Endothelial cell of umbilical vein (primary cell): Measurements from ENCODE around the gene PEMT. TPM values are rescaled to one million over a fixed set of nuclear protein-coding genes. Genes with fewer than 3 reads are reported as not detected.

Experiments used
- BruUV-seq: library from RNA; stranded (reverse); fragments of 400-500 nt; replicated peaks from 2 replicates; lab custom pipeline; 2021; lab: Mats Ljungman, UMichigan
- CTCF ChIA-PET: fragments of 300-600, 350-600 bp; sonication (Branson Sonifier 250); formaldehyde crosslinking; loops from one replicate; lab custom pipeline; 2021; ENCODE audit warnings: antibody characterized with exemption, inconsistent platforms; lab: Charles Lee
- POLR2A ChIA-PET: fragments of 300-600, 350-600 bp; sonication (Branson Sonifier 250); formaldehyde crosslinking; loops from one replicate; lab custom pipeline; 2021; ENCODE audit warnings: antibody characterized with exemption, inconsistent platforms; lab: Charles Lee
- DNase-seq: peaks from one replicate; pipeline ENCODE4 v3.0.0-alpha.2; 2011; ENCODE audit warnings: low read depth, low spot score
- FAIRE-seq: peaks from 2 replicates; lab custom pipeline; 2011; peaks lifted over from hg19 to GRCh38; lab: Jason Lieb, UNC
- H2AFZ ChIP-seq: 2 replicates; pipeline ENCODE4 v1.6.0; 2012; ENCODE audit warnings: low read depth, low read length, control low read depth, inconsistent platforms
- H3K27ac ChIP-seq: 2 replicates; pipeline ENCODE4 v1.5.1; 2011; ENCODE audit warnings: low read depth, mild to moderate bottlenecking, control low read depth, low read length, moderate library complexity; ENCODE audit not compliant: insufficient read depth
- H3K27me3 ChIP-seq, 2 experiments: 2 replicates each; pipeline versions ENCODE4 v1.6.0 to v1.6.1; 2011; ENCODE audit warnings: low read length in 2 of 2, mixed read lengths in 1 of 2; ENCODE audit not compliant: control insufficient read depth in 2 of 2, insufficient read depth in 2 of 2
- H3K36me3 ChIP-seq, 2 experiments: 2 replicates in 1 of 2; 3 replicates in 1 of 2; pipeline ENCODE4 v1.5.1; 2011; ENCODE audit warnings: low read length in 2 of 2, mild to moderate bottlenecking in 1 of 2, moderate library complexity in 1 of 2; ENCODE audit not compliant: control insufficient read depth in 2 of 2, insufficient read depth in 2 of 2; ENCODE audit errors: extremely low read depth in 1 of 2
- H3K4me1 ChIP-seq: 3 replicates; pipeline ENCODE4 v1.5.1; 2011; ENCODE audit warnings: mild to moderate bottlenecking, low read length; ENCODE audit not compliant: control insufficient read depth, insufficient read depth; ENCODE audit errors: extremely low read depth
- H3K4me2 ChIP-seq: 2 replicates; pipeline ENCODE4 v1.6.1; 2011; ENCODE audit warnings: low read length, control low read depth, mixed read lengths; ENCODE audit not compliant: insufficient read depth
- H3K4me3 ChIP-seq, 3 experiments: fragments of 200-600 bp in 1 of 3; sonication (generic), shearing (Covaris generic) in 1 of 3; replicated peaks in 1 of 3; 2 replicates each; pipeline ENCODE4 v1.5.1; 2011 to 2016; ENCODE audit warnings: control low read depth in 3 of 3, low read length in 3 of 3, mild to moderate bottlenecking in 2 of 3, inconsistent platforms in 1 of 3, low read depth in 1 of 3, moderate library complexity in 1 of 3; ENCODE audit not compliant: insufficient read depth in 1 of 3
- H3K79me2 ChIP-seq: 2 replicates; pipeline ENCODE4 v1.6.0; 2012; ENCODE audit warnings: low read length, inconsistent platforms; ENCODE audit not compliant: control insufficient read depth, insufficient read depth
- H3K9ac ChIP-seq: replicated peaks from 2 replicates; pipeline ENCODE3; 2011; ENCODE audit warnings: low read length, control low read depth; ENCODE audit not compliant: insufficient read depth; ENCODE audit errors: extremely low read depth
- H3K9me1 ChIP-seq: replicated peaks from 3 replicates; pipeline ENCODE4 v1.6.0; 2011; ENCODE audit warnings: mild to moderate bottlenecking, low read length; ENCODE audit not compliant: control insufficient read depth, insufficient read depth; ENCODE audit errors: extremely low read depth
- H3K9me3 ChIP-seq: replicated peaks from 2 replicates; pipeline ENCODE4 v1.5.1; 2012; ENCODE audit warnings: low read length, inconsistent platforms; ENCODE audit not compliant: control insufficient read depth, insufficient read depth
- H4K20me1 ChIP-seq: replicated peaks from 2 replicates; pipeline ENCODE3; 2011; ENCODE audit warnings: mild to moderate bottlenecking, low read length; ENCODE audit not compliant: control insufficient read depth, insufficient read depth; ENCODE audit errors: extremely low read depth
- EZH2 ChIP-seq: IDR thresholded peaks from 2 replicates; pipeline ENCODE4 v1.6.1; 2012; ENCODE audit warnings: borderline replicate concordance, low read depth, mild to moderate bottlenecking, moderate library complexity, low read length, inconsistent platforms; ENCODE audit not compliant: severe bottlenecking
- FOS ChIP-seq: IDR thresholded peaks from 2 replicates; pipeline ENCODE4 v1.6.1; 2011; ENCODE audit warnings: mild to moderate bottlenecking, low read length, moderate library complexity, borderline replicate concordance; ENCODE audit not compliant: insufficient read depth
- GATA2 ChIP-seq: IDR thresholded peaks from 2 replicates; pipeline ENCODE4 v1.7.0; 2011; ENCODE audit warnings: low read depth, mild to moderate bottlenecking, moderate library complexity, mixed read lengths, low read length; ENCODE audit not compliant: insufficient read length, insufficient read depth
- JUN ChIP-seq: IDR thresholded peaks from 2 replicates; pipeline ENCODE4 v1.6.1; 2011; ENCODE audit warnings: borderline replicate concordance, low read depth; ENCODE audit not compliant: insufficient read length, insufficient read depth
- MYC ChIP-seq: IDR thresholded peaks from one replicate; pipeline ENCODE4 v1.6.1; 2011; ENCODE audit warnings: mild to moderate bottlenecking, low read depth, low read length
- POLR2A ChIP-seq: IDR thresholded peaks from 2 replicates; pipeline ENCODE4 v1.6.1; 2012; ENCODE audit warnings: low read depth, mild to moderate bottlenecking, control low read depth, low read length
- POLR2AphosphoS5 ChIP-seq: IDR thresholded peaks from 2 replicates; pipeline ENCODE4 v1.6.1; 2012; ENCODE audit warnings: low read depth, mild to moderate bottlenecking, control low read depth, low read length, moderate library complexity; ENCODE audit not compliant: insufficient read depth
- dilution Hi-C: fragments of 300-500 bp; cut with MboI; formaldehyde crosslinking; loops from one replicate; pipeline ENCODE4 v1.15.0; 2019; ENCODE audit warnings: low sequenced_read_pairs; ENCODE audit not compliant: extremely low pct_ligation_motif_present
- intact Hi-C: fragments of 100-400 bp; cut with micrococcal nuclease; formaldehyde crosslinking; loops from one replicate; pipeline ENCODE4 v1.10.0; 2022
- polyA plus RNA-seq, 4 experiments: library from polyadenylated mRNA; depleted of rRNA in 3 of 4; stranded (reverse) in 3 of 4; unstranded in 1 of 4; fragments of >200 nt; gene quantifications; 2 replicates each; pipeline versions ENCODE4 v1.2.1 to v1.2.3, GENCODE V29; 2011 to 2012; ENCODE audit warnings: missing spikeins in 1 of 4
- total RNA-seq: library from RNA; stranded (reverse); gene quantifications from 2 replicates; pipeline ENCODE4 v1.2.3, GENCODE V29; 2021
- TF ChIP-seq, protein P1 (sequence below): IDR thresholded peaks from 2 replicates; pipeline ENCODE4 v1.6.1; 2011; ENCODE audit not compliant: insufficient read depth, insufficient read length
- TF ChIP-seq, protein P2 (sequence below), 2 donors: IDR thresholded peaks; 1 replicate in 1 of 2; 2 replicates in 1 of 2; pipeline ENCODE4 v1.5.1; 2011; ENCODE audit warnings: low read length in 2 of 2, mild to moderate bottlenecking in 2 of 2, moderate library complexity in 2 of 2, control low read depth in 1 of 2, inconsistent platforms in 1 of 2, low read depth in 1 of 2; ENCODE audit not compliant: insufficient read depth in 1 of 2; ENCODE audit errors: extremely low read depth in 1 of 2

PEMT gene
- total and polyA plus RNA-seq, 2 donors (not counting 3 experiments of a cell fraction or from before 2014, with no cell fraction given), result 35.1 to 58.4 TPM

DNA sequence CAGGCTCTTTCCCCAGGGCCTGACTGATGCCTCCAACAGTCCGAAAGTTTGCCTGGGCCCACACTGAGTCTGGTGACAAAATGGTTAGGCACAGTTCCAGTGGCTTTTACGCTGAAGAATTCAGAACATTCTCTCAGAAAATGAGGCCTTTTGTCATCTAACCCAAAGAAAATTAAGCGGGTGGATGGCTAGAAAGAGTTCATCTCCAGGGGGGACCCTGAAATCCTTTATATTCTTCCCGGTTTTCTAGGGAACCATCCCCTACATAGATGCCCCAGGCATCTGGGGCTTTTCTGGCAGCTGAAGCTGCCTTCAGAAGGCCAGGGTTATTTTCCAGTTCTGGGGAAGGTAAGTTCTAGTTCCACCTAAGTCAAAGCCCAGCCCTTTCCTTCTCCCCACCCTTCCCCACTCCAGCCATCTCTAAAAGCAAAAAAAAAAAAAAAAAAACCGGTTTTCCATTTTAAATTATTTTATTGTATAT lies 97.5 kb downstream of the PEMT start:
- no peak overlapping the region for H3K9ac ChIP-seq
- no peak overlapping the region for H3K4me3 ChIP-seq
- H3K4me2 ChIP-seq, result no peak overlapping the region
- no TSS peak for BruUV-seq
- no peak overlapping the region for H3K27ac ChIP-seq
- no peaks in the 10 kb centered on the region for H3K9me3 ChIP-seq
- no peak overlapping the region for H2AFZ ChIP-seq
- peaks cover 13% of the 10 kb centered on the region for H3K4me1 ChIP-seq
- H3K79me2 ChIP-seq, result no peaks in the 10 kb centered on the region
- no peak for DNase-seq
- ChIA-PET CTCF (no interaction called here), POLR2A (no interaction called here)
- intact Hi-C loops, result loop anchor here (1.0 to 10.0 kb wide), 2 partner anchors 18 to 421 kb away; partner anchors contain the start of gene MED9
- H3K27me3 ChIP-seq, result no peaks in the 10 kb centered on the region
- no peak for FAIRE-seq
- H4K20me1 ChIP-seq, result no peaks in the 10 kb centered on the region
- TF ChIP-seq GATA2 (no peak), POLR2A (no peak), EZH2 (no peak), JUN (no peak), MYC (no peak), FOS (no peak), POLR2AphosphoS5 (no peak)
- TF ChIP-seq, protein P1, sequence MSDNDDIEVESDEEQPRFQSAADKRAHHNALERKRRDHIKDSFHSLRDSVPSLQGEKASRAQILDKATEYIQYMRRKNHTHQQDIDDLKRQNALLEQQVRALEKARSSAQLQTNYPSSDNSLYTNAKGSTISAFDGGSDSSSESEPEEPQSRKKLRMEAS, result no peak
- TF ChIP-seq, protein P2, sequence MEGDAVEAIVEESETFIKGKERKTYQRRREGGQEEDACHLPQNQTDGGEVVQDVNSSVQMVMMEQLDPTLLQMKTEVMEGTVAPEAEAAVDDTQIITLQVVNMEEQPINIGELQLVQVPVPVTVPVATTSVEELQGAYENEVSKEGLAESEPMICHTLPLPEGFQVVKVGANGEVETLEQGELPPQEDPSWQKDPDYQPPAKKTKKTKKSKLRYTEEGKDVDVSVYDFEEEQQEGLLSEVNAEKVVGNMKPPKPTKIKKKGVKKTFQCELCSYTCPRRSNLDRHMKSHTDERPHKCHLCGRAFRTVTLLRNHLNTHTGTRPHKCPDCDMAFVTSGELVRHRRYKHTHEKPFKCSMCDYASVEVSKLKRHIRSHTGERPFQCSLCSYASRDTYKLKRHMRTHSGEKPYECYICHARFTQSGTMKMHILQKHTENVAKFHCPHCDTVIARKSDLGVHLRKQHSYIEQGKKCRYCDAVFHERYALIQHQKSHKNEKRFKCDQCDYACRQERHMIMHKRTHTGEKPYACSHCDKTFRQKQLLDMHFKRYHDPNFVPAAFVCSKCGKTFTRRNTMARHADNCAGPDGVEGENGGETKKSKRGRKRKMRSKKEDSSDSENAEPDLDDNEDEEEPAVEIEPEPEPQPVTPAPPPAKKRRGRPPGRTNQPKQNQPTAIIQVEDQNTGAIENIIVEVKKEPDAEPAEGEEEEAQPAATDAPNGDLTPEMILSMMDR (IDR thresholded peaks at IDR 0.05; ENCODE audit: extremely low read depth in 1 of 2, insufficient read depth in 1 of 2, low read depth in 1 of 2, low read length in 2 of 2), result no peak
- dilution Hi-C loops, result no loop called here
- no peaks in the 10 kb centered on the region for H3K9me1 ChIP-seq
- H3K36me3 ChIP-seq, result peaks cover 5 to 8% of the 10 kb centered on the region in 2 experiments
